Posterior cingulate gyrus (tissue), 11 donors: ENCODE data around the gene GRAMD2A.

Source experiments
- DNase-seq, 10 donors: peaks; one replicate each; pipeline versions ENCODE4 v3.0.0 to v3.0.0-alpha.2; 2020 to 2021; ENCODE audit warnings: mixed read lengths in 3 of 10
- intact Hi-C: fragments of 100-400 bp; cut with DNase I; formaldehyde crosslinking; loops from one replicate; pipeline ENCODE4 v1.15.1; 2023

GRAMD2A gene

DNA sequence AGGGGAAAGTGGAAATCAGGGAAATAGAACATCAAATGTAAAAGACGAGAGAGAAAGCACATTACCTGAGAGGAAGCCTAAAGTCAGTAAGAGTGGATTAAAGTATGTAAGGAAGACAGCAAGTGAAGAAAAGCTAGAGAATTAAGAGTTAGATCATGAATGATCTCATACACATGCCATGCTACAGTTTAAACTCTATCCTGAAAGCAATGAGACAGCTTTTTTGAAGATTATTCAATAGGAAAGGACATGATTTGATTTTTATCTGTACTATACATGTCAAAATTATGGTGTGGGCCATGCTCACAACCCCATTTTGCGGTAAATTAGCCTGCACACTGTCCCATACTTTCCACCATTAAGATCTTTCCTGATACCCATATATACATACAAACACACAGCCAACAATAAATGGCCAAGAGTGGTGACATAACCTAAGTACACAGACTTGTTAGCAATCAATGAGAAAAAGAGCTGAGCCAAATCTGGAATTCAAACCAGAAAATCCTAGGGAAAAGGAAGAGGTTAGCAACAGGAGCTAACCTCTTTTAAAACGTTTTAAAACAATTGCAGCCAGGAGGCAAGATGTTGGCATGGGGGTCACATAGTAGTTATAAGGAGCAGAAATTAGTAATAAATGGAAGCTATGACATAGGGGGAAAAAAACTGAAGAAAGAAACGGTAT, 84.1 kb downstream of the GRAMD2A start:
- DNase-seq = no peak
- intact Hi-C loops = no loop called here

DNA sequence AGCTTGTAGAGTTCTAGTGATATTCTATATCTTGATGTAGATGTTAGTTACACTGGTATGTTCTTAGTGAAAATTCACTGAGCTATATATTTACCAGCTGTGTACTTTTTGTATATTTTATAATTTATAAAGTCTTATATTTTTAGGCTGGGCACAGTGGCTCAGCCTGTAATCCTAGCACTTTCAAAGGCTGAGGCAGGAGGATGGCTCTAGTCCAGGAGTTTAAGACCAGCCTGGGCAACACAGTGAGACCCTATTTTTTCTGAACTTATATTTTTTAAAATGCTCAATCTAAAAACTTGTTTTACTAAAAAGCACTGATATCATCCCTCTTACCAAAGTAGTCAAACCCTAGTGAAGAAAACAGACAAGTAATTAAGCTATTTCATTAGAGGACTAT, 84.8 kb downstream of the GRAMD2A start:
- DNase-seq = no peak
- intact Hi-C loops = no loop called here

DNA sequence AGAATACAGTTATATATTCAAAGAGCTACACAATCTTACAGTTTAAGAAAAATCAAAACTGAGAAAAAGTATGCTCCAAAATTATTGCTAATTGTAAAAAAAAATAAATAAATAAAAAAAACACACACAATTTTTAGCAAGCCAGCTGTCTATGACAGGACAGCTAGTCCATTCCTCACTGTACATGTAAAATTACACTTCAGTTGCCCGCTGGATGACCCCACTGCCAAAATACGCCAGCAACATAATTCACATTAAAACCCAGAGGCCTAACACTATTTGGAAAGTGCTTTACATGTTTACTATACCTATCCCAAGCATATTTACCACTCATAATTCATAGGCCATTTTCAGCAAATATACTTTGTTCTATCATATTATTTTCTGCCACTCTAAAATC, 85.5 kb downstream of the GRAMD2A start:
- intact Hi-C loops = no loop called here
- DNase-seq = no peak

DNA sequence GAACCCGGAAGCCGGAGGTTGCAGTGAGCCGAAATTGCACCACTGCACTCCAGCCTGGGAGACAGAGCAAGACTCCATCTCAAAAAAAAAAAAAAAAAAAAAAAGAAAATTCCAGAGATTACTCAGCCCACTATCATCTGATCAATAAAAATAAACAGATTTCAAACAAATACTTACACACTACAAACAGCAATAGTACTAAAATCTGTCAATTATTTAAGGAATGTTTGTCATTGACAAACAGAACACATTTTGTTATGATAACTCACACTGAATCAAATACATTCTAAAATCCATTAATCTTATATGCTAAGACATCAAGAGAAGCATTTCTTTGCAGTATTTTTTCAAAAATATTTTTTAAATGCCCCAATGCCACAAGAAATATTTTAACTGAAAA, 87.2 kb downstream of the GRAMD2A start:
- no peak for DNase-seq
- intact Hi-C loops = no loop called here
